GM18951 (cell line): Measurements from ENCODE around the gene GIMAP8.
"Not testable (repeated sequence)": the region's sequence is repeated elsewhere in the genome, so short reads cannot be mapped to it uniquely, and the experiment has no call there.

ENCODE experiments used
- POLR2A ChIP-seq: IDR thresholded peaks from 4 replicates; pipeline ENCODE4 v1.6.1; 2011; ENCODE audit warnings: mild to moderate bottlenecking; ENCODE audit not compliant: insufficient read length, insufficient read depth; ENCODE audit errors: extremely low read depth
- in situ Hi-C: fragments of 300-500 bp; cut with MboI; formaldehyde crosslinking; loops from one replicate; pipeline ENCODE4 v1.12.0; 2022; ENCODE audit warnings: low sequenced_read_pairs, mixed read lengths, inconsistent platforms; ENCODE audit not compliant: unreplicated experiment

The GIMAP8 gene

DNA sequence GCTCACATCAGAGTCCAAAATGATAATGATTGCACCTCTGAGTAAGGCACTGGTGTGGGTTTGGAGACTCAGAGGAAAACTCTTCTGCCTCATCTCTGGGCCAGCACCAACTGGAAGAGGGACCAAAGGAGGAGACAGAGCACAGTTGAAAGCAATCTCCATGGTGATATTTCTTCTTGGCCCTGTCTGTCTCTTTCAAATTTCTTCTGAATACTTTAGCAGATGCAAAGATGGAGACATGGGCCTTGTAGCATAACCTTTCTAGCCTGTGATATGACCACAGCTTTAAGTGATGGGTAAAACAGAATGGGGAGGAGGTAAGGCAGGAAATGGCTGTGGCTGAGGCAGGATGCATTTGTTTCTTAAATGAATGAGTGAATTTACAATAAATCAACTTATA is 52.1 kb downstream of the GIMAP8 start:
- no peak for TF ChIP-seq POLR2A
- in situ Hi-C loops: no loop called here

DNA sequence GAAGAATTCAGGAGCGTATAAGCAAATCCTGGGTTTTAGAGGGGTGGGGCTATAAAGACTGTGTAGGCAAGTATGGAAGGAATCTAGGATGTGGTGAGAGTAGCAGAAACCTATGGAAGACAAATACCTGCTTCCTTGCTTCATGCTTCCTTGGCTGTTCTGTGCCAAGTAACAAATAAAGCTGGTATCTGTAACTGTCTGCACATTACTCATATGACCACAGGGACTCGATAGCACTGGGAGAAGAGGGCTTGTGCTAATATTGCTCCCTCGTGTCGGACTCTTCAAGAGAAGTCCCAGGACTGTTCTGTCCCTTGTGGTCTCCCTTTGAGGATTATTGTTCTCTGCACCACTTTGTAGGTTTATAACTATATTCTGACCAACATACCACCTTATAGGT is 52.7 kb downstream of the GIMAP8 start:
- no peak for TF ChIP-seq POLR2A
- in situ Hi-C loops: no loop called here

DNA sequence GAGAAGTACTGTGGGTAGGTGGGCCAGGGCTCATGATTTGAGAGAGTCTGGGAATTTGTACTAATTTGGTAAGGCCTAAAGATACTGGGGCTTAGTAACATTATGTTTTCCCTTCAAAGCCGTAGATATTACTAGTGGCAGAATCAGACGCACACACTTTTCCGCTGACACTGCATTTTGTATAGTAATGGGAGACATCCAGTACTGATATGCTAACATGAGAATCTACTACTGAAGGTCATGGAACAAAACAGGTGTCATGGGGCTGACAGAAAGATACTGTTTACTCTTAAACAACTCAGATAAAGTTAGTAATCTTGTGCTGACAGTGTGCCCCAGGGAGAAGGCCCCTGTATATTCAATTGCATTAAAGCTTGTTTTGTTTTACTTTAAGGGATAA is 53.2 kb downstream of the GIMAP8 start:
- TF ChIP-seq POLR2A: no peak
- in situ Hi-C loops: no loop called here

DNA sequence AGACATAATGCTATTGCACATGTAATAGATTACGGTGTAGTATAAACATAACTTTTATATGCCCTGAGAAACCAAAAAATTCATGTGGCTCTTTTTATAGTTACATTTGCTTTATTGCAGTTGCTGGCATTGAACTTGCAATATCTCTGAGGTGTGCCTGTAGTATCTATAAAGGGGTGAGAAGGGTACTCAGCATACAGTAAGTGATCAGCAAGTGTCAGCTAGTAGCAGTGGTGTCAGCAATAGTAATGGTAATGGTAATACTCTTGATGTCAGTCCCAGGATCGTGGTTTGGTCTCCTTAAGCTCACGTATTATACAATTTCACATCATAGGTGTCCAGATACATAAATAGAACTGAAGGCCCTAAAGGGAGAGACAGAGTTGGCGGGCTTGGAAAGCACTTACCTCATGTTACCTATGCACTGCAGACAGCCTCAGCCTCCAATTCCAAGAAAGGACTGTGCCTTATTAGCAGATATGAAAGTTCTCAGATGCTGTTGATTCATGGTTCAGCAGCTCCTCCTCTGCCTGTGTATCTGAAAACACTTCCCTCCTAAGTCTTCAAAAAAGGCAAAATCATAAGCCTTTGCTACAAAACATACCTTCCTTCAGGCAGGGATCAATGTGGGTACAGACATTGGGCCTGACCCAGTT is 57.6 kb downstream of the GIMAP8 start:
- in situ Hi-C loops: no loop called here
- TF ChIP-seq POLR2A: no peak

DNA sequence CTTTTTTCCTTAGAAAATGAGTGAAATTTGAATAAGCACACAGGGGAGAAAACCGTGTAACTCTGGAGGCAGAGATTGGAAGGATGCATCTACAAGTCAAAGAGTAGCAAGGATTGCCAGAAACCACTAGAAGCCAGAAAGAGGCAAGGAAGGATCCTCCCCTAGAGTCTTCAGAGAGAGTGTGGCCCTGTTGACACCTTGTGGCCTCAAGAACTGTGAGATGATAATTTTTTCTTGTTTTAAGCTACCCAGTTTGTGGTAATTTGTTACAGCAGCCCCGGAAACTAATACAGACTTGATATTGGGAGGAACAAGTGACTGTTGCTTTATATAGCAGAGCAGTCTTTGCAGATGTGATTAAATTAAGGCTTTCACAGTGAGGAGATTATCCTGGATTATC is 60.6 kb downstream of the GIMAP8 start:
- no peak for TF ChIP-seq POLR2A
- in situ Hi-C loops: no loop called here

DNA sequence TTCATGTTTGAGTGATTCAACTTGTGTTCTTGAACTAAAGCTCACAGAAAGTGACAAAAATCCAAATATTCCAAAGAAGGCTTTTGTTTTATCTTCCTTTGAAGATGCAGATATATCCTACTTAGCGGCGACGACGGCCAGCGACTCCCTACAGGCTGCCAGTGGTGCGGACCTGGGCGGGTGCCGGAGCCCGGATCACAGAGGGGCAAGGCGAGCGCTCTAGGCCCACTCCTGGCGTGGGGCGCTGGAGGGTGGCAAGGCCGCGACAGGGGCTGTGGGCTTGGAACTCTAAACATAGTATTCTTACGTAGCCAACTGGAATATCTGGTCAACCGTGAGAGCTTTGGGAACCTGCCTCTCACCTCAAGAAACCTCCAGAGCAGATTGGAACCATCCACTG is 63.3 kb downstream of the GIMAP8 start:
- in situ Hi-C loops: no loop called here
- no peak for TF ChIP-seq POLR2A

DNA sequence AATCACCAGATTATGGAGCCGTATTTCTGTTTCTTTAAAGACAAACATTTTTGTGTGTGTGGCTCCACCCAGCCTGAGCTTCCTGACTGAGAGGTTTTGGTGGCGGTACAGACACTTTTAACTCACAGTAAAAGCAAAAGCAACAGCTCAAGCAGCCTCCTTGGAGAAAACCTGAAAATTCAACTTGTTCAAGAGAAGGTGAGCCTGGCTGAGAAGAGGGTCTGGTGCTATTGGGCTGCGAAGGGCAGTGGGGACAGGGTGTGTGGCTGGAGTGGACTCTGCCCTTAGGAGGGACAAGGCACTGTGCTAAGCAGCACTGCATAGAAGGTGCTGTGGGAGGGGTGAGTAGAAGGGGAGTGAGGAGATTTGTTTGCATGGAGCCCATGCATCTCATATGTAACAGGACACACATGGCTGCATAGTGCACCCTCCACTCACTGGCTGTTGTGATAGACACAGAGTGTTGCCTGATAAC is 64.4 kb downstream of the GIMAP8 start, which contains the start of gene GIMAP7:
Gene GIMAP7, plus strand, starts transcription at position 125 of the 475 bp plus-strand sequence. CDS start 5,103 bp downstream, outside the sequence.
- TF ChIP-seq POLR2A: no peak
- in situ Hi-C loops: no loop called here

DNA sequence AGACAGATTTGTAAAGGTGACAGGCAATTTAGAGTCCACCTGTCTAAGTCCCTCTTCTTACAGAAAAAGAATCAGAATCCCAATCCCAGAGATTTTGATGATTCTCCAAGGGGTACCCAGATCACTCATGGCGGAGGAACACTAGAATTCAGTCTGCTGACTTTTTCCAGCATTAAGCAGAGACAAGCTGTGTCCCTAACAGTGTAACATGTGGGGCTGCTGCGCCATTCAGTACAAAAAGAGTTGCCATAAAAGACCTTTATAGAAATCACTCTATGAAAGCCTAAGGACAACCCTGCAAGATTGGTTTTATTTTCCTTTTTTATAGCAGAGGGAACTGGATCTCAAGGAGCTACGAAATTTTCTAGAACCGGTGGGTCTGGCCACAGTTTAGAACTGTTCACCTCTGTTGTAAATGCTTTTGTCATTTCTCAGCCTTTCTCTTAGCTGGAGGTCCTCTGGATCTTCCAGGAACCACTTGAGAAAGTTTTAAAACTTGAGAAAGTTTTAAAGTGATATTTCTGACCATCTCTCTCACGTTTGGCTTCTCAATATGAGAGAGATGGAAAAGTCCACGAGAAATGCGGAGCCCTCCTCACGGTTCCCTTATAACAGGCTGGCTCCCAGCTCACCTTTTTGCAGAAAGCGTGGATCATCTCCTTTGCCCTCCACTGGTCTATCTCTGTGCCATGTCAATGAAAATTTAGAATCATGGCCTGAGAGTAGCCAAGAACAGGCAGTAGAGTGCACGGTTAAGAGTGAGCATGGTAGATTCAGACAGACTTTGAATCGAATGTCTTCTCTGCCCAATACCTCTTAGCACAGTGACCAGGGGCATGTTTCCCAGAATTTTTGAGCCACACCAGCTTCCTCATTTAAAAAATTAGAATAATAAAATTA is 65.1 kb downstream of the GIMAP8 start:
- TF ChIP-seq POLR2A: no peak
- in situ Hi-C loops: no loop called here

DNA sequence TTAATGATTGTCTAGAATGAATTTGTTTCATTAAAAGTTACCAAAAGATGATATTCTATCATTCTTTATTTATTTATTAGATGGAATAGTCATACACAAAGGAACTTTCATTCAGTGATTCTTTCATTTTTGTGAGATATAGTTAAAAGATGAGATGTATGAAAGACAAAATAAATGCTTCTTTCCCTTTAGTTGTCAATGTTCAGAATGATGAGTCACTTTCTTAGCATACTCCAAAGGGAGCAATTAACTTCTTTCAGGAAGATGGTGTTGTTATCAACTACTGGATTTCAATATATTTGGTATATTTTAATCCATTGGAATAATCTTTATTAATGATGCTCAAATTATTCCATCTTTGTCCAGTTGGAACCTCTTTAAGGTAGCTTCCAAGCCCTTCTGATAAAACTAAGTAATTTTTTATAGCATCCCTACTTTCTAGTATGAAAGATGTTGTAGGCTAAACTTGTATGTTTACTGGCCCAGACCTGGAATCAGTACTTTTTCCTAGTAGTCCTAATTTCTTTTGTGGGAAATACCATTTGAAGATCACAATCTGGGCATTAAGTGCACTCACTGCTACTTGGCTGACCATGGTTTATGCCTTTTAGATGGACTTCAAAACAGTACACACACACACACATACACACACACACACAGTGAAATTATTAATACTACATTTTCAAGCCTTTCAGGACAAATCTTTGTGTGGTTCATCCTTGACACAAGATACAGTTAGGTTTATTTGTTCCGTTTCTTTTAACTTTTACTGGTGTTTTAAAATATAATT is 66.7 kb downstream of the GIMAP8 start:
- in situ Hi-C loops: no loop called here
- no peak for TF ChIP-seq POLR2A

DNA sequence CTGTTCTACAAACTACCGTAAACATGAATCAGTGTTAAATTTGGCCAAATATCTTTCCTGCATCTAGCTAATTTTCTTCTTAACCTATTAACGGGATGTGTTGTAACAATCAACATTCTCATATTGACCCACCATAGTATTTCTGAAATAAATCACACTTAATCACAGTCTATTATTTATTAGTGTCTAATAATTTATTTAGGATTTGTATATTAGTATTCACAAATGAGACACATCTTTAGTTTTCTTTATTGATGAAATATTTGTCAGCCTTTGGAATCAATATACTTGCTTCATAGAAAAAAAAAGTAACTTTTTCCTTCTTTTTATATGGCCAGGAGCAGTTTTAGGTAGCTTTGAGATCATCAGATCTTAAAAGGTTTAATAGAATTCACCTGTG is 68.9 kb downstream of the GIMAP8 start:
- in situ Hi-C loops: no loop called here
- no peak for TF ChIP-seq POLR2A

DNA sequence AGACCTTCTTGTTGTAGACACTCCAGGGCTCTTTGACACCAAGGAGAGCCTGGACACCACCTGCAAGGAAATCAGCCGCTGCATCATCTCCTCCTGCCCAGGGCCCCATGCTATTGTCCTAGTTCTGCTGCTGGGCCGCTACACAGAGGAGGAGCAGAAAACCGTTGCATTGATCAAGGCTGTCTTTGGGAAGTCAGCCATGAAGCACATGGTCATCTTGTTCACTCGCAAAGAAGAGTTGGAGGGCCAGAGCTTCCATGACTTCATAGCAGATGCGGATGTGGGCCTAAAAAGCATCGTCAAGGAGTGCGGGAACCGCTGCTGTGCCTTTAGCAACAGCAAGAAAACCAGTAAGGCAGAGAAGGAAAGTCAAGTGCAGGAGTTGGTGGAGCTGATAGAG is 69.7 kb downstream of the GIMAP8 start:
- in situ Hi-C loops: no loop called here

DNA sequence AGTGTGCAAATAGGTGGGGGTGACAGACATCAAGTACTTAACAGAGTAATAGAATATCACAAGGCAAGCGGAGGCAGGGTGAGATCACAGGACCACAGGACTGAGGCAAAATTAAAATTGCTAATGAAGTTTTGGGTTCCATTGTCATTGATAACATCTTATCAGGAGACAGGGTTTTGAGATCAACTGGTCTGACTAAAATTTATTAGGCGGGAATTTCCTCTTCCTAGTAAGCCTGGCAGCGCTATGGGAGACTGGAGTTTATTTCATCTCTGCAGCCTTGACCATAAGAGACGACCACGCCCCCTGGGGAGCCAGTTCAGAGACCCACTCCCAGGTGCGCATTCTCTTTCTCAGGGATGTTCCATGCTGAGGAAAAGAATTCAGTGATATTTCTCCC is 72.5 kb downstream of the GIMAP8 start:
- in situ Hi-C loops: not testable (repeated sequence)

More for the DNA sequence above, 69.7 kb downstream of the GIMAP8 start:
- TF ChIP-seq POLR2A: no peak

DNA sequence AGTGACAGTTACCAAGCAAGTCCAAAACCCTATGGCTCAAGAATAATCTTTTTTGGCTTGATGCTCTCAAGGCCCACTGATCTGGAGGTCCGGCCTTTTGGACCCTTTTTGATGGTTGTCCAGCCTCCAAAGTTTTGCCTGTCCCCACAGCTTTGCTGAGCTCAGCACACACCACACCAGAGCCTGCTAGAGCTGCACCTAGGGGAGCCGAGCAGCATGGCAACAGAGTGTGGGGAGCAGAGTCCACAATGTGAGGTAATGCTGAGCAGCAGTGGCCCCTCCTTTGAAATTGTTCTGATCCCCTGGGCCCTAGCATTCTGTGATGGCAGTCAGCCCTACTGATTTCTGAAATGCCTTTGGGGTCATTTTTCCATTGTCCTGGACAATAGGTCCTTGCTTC is 73.6 kb downstream of the GIMAP8 start:
- no peak for TF ChIP-seq POLR2A
- in situ Hi-C loops: no loop called here
